Caco-2 (cell line): ENCODE data around the gene USP34. TPM values are rescaled to one million over a fixed set of nuclear protein-coding genes. Genes with fewer than 3 reads are reported as not detected.

ENCODE experiments used
- BruUV-seq: library from RNA; stranded (reverse); fragments of 400-500 nt; replicated peaks from 2 replicates; lab custom pipeline; 2021; lab: Mats Ljungman, UMichigan
- CTCF ChIA-PET: fragments of 300-600 bp; sonication (Branson Sonifier 250); formaldehyde crosslinking; loops from one replicate; lab custom pipeline; 2022; ENCODE audit warnings: antibody characterized with exemption; lab: Charles Lee
- POLR2A ChIA-PET: fragments of 300-600 bp; sonication (Branson Sonifier 250); formaldehyde crosslinking; loops from one replicate; lab custom pipeline; 2022; ENCODE audit warnings: antibody characterized with exemption; lab: Charles Lee
- DNase-seq, 2 experiments: peaks; one replicate each; pipeline versions ENCODE4 v3.0.0 to v3.0.0-alpha.2; 2020 to 2022
- H3K27me3 ChIP-seq: replicated peaks from 2 replicates; pipeline ENCODE4 v1.6.0; 2011; ENCODE audit warnings: low read length; ENCODE audit not compliant: control insufficient read depth, insufficient read depth
- H3K36me3 ChIP-seq: 2 replicates; pipeline ENCODE4 v1.5.1; 2011; ENCODE audit warnings: low read length; ENCODE audit not compliant: control insufficient read depth, insufficient read depth
- H3K4me1 ChIP-seq: fragments of 250-450 bp; sonication (Bioruptor Pico); 2 replicates; pipeline ENCODE4 v1.5.1; 2020; ENCODE audit warnings: mild to moderate bottlenecking
- H3K4me3 ChIP-seq: 2 replicates; pipeline ENCODE4 v1.5.1; 2011; ENCODE audit warnings: low read depth, mild to moderate bottlenecking, control low read depth, low read length
- H3K9me3 ChIP-seq: fragments of 250-450 bp; sonication (Bioruptor Pico); 2 replicates; pipeline ENCODE4 v1.5.1; 2020; ENCODE audit warnings: mild to moderate bottlenecking, moderate library complexity
- H3K27ac Mint-ChIP-seq: one replicate; pipeline ENCODE4 v1.8.0; 2022; ENCODE audit warnings: mixed read lengths; ENCODE audit not compliant: unreplicated experiment
- H3K27me3 Mint-ChIP-seq: one replicate; pipeline ENCODE4 v1.8.0; 2022; ENCODE audit warnings: mixed read lengths; ENCODE audit not compliant: insufficient read depth, unreplicated experiment
- H3K36me3 Mint-ChIP-seq: one replicate; pipeline ENCODE4 v1.8.0; 2022; ENCODE audit warnings: mild to moderate bottlenecking, mixed read lengths; ENCODE audit not compliant: insufficient read depth, unreplicated experiment
- H3K4me1 Mint-ChIP-seq: one replicate; pipeline ENCODE4 v1.8.0; 2022; ENCODE audit warnings: low read depth, mixed read lengths; ENCODE audit not compliant: unreplicated experiment
- H3K4me3 Mint-ChIP-seq: one replicate; pipeline ENCODE4 v1.8.0; 2022; ENCODE audit warnings: mild to moderate bottlenecking, moderate library complexity, mixed read lengths; ENCODE audit not compliant: unreplicated experiment
- H3K9me3 Mint-ChIP-seq: one replicate; pipeline ENCODE4 v1.8.0; 2022; ENCODE audit warnings: mixed read lengths; ENCODE audit not compliant: unreplicated experiment
- intact Hi-C: fragments of 100-400 bp; cut with micrococcal nuclease; formaldehyde crosslinking; loops from one replicate; pipeline ENCODE4 v1.10.0; 2022; ENCODE audit not compliant: unreplicated experiment
- total RNA-seq: library from RNA; stranded (reverse); gene quantifications from 2 replicates; pipeline ENCODE4 v1.2.3, GENCODE V29; 2022
- TF ChIP-seq, protein P1 (sequence below), 2 experiments: fragments of 200-600 bp in 1 of 2; IDR thresholded peaks; 1 replicate in 1 of 2; 2 replicates in 1 of 2; pipeline versions ENCODE4 v1.5.1 to v1.8.0; 2011 to 2022; ENCODE audit warnings: antibody characterized with exemption in 1 of 2, control low read depth in 1 of 2, inconsistent platforms in 1 of 2, low read depth in 1 of 2, low read length in 1 of 2, mild to moderate bottlenecking in 1 of 2, moderate library complexity in 1 of 2; ENCODE audit not compliant: insufficient read depth in 1 of 2, severe bottlenecking in 1 of 2, unreplicated experiment in 1 of 2

USP34 gene
- total RNA-seq, 1 experiment from 2014 or later = 100 TPM

DNA sequence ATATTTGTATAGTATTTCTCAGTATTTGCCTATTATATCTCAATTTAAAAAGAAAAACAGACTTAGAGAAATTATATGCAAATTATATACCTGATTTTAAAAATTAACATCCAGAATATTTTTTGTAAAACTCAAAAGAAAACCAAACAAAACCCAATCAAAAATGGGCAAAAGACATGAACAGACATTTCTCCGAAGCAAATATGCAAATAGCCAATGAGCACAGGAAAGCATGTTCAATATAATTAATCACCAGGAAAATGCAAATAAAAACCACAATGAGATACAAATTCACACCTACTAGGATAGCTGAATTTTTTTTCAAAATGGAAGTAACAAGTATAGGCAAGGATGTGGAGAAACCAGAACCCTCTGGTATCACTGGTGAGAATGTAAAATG lies 108.0 kb downstream of the USP34 start:
- ChIA-PET POLR2A (interaction anchor here (0.6 kb wide), 1 partner anchor 18 kb away, joined by 6 read pairs; no protein-coding TSS in a partner anchor), CTCF (no interaction called here)

DNA sequence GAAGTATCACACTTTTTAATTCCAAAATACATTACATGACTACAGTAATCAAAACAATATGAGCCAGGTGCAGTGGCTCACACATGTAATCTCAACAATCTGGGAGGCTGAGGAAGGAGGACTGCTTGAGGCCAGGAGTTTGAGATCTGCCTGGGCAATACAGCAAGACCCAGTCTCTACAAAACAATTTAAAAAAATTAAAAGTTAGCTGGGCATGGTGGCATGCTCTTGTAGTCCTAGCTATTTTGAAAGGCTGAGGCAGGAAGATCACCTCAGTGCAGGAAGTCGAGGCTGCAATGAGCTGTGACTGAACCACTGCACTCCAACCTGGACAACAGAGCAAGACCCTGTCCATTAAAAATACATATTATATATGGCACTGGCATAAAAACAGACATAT lies 109.8 kb downstream of the USP34 start:
- Mint-ChIP-seq H3K27ac (no peak overlapping the region), H3K9me3 (no peaks in the 10 kb centered on the region), H3K27me3 (no peaks in the 10 kb centered on the region), H3K4me3 (no peak overlapping the region), H3K36me3 (peaks cover 23% of the 10 kb centered on the region), H3K4me1 (peaks cover 12% of the 10 kb centered on the region)
- no TSS peak for BruUV-seq
- ChIA-PET CTCF (no interaction called here), POLR2A (no interaction called here)
- intact Hi-C loops = no loop called here
- Histone ChIP-seq H3K36me3 (peaks cover 2% of the 10 kb centered on the region; the same call in 1 of the 2 replicates), H3K27me3 (no peaks in the 10 kb centered on the region), H3K4me3 (no peak overlapping the region), H3K4me1 (no peaks in the 10 kb centered on the region), H3K9me3 (no peaks in the 10 kb centered on the region)
- DNase-seq = no peak
- TF ChIP-seq, protein P1, sequence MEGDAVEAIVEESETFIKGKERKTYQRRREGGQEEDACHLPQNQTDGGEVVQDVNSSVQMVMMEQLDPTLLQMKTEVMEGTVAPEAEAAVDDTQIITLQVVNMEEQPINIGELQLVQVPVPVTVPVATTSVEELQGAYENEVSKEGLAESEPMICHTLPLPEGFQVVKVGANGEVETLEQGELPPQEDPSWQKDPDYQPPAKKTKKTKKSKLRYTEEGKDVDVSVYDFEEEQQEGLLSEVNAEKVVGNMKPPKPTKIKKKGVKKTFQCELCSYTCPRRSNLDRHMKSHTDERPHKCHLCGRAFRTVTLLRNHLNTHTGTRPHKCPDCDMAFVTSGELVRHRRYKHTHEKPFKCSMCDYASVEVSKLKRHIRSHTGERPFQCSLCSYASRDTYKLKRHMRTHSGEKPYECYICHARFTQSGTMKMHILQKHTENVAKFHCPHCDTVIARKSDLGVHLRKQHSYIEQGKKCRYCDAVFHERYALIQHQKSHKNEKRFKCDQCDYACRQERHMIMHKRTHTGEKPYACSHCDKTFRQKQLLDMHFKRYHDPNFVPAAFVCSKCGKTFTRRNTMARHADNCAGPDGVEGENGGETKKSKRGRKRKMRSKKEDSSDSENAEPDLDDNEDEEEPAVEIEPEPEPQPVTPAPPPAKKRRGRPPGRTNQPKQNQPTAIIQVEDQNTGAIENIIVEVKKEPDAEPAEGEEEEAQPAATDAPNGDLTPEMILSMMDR (IDR thresholded peaks at IDR 0.05; ENCODE audit: insufficient read depth in 1 of 2, low read depth in 1 of 2, low read length in 1 of 2, severe bottlenecking in 1 of 2, unreplicated experiment in 1 of 2) = no peak

More for the DNA sequence above, 108.0 kb downstream of the USP34 start:
- no TSS peak for BruUV-seq
- H3K27me3 Mint-ChIP-seq = no peaks in the 10 kb centered on the region
- H3K36me3 Mint-ChIP-seq = peaks cover 30% of the 10 kb centered on the region
- intact Hi-C loops = no loop called here
- DNase-seq = no peak
- no peak overlapping the region for H3K4me3 ChIP-seq
- no peaks in the 10 kb centered on the region for H3K9me3 Mint-ChIP-seq
- H3K4me1 Mint-ChIP-seq = no peaks in the 10 kb centered on the region
- no peak overlapping the region for H3K27ac Mint-ChIP-seq
- TF ChIP-seq, protein P1 (IDR thresholded peaks at IDR 0.05; ENCODE audit: insufficient read depth in 1 of 2, low read depth in 1 of 2, low read length in 1 of 2, severe bottlenecking in 1 of 2, unreplicated experiment in 1 of 2) = no peak
- no peaks in the 10 kb centered on the region for H3K4me1 ChIP-seq
- no peak overlapping the region for H3K4me3 Mint-ChIP-seq
- H3K36me3 ChIP-seq = peaks cover 2% of the 10 kb centered on the region; the same call in 1 of the 2 replicates
- H3K27me3 ChIP-seq = no peaks in the 10 kb centered on the region
- no peaks in the 10 kb centered on the region for H3K9me3 ChIP-seq

DNA sequence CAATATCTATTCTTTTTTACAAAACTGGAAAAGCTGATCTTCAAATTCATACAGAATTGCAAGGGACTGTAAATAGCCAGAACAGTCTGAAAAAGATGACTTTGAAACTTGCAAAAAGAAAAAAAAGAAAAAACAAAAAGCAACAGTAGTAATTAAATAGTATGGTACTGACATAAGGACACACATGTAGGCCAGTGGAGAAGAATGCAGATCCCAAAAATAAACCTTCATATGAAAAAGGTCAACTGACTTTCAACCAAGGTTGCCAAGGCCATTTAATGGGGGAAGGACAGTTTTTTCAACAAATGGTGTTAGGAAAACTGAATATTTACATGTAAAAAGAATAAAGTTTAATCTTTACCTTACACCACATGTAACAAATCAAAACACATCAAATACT lies 111.8 kb downstream of the USP34 start:
- Histone ChIP-seq H3K4me1 (no peaks in the 10 kb centered on the region), H3K27me3 (no peaks in the 10 kb centered on the region), H3K9me3 (0 out of 2 replicates have a peak, but pooled peaks cover 3% of the 10 kb centered on the region), H3K36me3 (peaks cover 2% of the 10 kb centered on the region; the same call in 1 of the 2 replicates), H3K4me3 (no peak overlapping the region)
- no peaks in the 10 kb centered on the region for H3K27me3 Mint-ChIP-seq
- ChIA-PET POLR2A (no interaction called here), CTCF (no interaction called here)
- intact Hi-C loops = no loop called here
- peaks cover 12% of the 10 kb centered on the region for H3K4me1 Mint-ChIP-seq
- TF ChIP-seq, protein P1 (IDR thresholded peaks at IDR 0.05; ENCODE audit: insufficient read depth in 1 of 2, low read depth in 1 of 2, low read length in 1 of 2, severe bottlenecking in 1 of 2, unreplicated experiment in 1 of 2) = no peak
- no peak overlapping the region for H3K27ac Mint-ChIP-seq
- BruUV-seq = no TSS peak
- no peak overlapping the region for H3K4me3 Mint-ChIP-seq
- no peak for DNase-seq
- H3K36me3 Mint-ChIP-seq = peaks cover 27% of the 10 kb centered on the region
- H3K9me3 Mint-ChIP-seq = peaks cover 12% of the 10 kb centered on the region
